D721Med (cell line): ENCODE data around the gene FBXL12.

ENCODE experiments used
- DNase-seq: peaks from one replicate; pipeline ENCODE4 v3.0.0; 2011; ENCODE audit warnings: low spot score; ENCODE audit not compliant: insufficient read length
- FAIRE-seq: peaks from 2 replicates; lab custom pipeline; 2011; peaks lifted over from hg19 to GRCh38; lab: Jason Lieb, UNC
- TF ChIP-seq, protein P1 (sequence below): IDR thresholded peaks from 2 replicates; pipeline ENCODE4 v1.5.1; 2012; ENCODE audit warnings: mild to moderate bottlenecking, control low read depth; ENCODE audit not compliant: insufficient read depth; ENCODE audit errors: missing control alignments

The FBXL12 gene

DNA sequence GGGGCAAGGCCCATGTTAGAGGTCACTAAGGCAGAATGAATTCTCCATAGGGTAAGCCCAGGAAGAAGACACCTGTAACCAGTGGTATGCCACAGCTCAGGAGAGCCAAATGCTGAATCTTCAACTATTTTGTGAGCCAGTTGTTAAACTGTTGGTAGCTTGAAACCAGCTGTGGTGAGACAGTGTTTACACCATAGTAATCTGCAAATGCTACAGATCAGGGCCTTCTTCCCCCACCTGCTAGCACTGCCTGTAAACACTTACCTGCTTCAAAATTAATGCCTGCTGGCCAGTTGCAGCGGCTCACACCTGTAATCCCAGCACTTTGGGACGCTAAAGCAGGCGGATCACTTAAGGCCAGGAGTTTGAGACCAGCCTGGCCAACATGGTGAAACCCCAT is 12.1 kb downstream of the FBXL12 start:
- no peak for DNase-seq
- TF ChIP-seq, protein P1, sequence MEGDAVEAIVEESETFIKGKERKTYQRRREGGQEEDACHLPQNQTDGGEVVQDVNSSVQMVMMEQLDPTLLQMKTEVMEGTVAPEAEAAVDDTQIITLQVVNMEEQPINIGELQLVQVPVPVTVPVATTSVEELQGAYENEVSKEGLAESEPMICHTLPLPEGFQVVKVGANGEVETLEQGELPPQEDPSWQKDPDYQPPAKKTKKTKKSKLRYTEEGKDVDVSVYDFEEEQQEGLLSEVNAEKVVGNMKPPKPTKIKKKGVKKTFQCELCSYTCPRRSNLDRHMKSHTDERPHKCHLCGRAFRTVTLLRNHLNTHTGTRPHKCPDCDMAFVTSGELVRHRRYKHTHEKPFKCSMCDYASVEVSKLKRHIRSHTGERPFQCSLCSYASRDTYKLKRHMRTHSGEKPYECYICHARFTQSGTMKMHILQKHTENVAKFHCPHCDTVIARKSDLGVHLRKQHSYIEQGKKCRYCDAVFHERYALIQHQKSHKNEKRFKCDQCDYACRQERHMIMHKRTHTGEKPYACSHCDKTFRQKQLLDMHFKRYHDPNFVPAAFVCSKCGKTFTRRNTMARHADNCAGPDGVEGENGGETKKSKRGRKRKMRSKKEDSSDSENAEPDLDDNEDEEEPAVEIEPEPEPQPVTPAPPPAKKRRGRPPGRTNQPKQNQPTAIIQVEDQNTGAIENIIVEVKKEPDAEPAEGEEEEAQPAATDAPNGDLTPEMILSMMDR = no peak
- no peak for FAIRE-seq

DNA sequence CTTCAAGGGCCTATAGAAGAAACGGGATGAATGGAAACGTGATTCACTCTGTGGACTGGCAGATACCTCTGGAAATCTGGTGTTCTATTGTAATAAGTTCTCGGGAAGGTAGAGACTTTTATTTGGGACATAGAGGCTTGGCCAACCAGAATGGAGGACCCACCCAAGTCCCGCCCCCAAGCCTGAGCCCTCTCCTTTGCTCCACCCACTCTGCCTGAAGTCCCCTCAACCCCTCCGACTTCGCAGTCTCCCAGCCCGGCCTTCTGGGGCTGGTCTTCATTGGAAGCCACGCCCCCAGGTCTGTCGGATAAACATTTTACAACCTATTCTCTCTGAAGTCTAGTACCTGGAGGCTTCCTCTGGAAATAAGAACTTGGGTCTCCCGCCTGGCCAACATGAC is 16.9 kb downstream of the FBXL12 start:
- FAIRE-seq (no peak), DNase-seq (no peak)
- TF ChIP-seq, protein P1 = no peak

DNA sequence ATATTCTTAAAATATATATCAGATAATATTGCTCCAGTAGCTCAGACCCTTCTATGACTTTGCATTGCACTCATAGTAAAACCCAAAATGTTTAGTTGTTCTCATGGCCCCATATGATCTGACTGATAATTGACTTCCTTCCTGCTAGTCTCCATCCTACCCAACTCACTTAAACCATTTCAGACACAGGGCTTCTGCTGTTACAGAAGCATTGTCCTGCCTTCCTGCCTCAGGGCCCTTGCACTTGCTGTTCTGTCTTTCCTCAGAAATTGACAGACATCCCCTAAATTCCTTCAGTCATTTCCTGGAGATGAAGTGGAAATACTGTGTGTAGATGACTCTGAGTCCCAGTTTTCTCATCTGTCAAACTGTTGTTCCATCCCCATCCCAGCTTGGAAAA is 19.7 kb downstream of the FBXL12 start:
- TF ChIP-seq, protein P1 = no peak
- FAIRE-seq (no peak), DNase-seq (no peak)

DNA sequence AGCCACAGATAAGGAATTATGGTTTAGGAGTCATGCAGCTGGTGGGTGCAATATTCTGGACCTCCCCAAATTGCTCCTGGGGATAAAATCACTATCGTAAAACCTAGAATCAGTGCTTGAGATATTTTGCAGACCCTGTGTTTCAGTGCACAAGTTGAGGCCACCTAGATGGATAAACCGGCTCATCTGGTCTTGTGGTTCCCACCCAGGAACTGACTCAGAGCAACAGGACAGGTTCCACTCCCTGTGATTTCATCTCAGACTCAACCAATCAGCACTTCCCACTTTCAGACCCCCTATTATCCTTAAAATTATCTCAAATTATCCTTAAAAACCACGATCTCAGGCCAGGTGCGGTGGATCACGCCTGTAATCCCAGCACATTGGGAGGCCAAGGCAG is 21.0 kb downstream of the FBXL12 start:
- TF ChIP-seq, protein P1 = no peak
- DNase-seq (no peak), FAIRE-seq (no peak)

DNA sequence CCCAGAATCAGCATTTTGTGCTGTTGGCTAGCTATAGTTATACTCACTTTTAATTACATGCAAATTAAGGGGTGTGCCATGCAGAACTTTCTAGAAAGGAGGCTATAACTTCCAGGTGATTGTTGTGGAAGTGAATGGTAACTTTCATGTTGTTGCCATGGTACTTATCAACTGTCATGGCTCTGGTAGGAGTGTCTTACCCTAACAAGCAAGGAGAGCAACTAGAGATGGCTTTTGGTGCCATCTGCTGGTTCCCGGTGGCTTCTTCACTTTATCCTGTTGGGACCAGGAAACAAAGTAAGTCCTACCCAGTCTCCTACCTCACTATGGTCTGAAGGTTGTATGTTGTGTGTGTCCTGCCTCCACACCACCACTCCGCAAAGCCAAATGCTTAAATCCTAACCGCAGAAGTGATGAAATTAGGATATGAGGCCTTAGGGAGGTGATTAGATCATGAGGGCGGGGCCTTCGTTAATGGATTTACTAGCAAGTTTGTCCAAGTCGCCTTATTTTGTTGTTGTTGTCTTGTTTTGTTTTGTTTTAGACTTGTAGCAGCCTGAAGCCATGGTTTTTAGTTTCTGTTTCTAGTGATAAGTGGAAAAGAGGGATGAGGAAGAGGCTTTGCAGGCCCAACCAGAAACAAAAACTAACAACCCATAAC is 22.6 kb downstream of the FBXL12 start:
- DNase-seq (peak; percentile 35), FAIRE-seq (peak; percentile 81)
- TF ChIP-seq, protein P1 = peak; percentile 91

DNA sequence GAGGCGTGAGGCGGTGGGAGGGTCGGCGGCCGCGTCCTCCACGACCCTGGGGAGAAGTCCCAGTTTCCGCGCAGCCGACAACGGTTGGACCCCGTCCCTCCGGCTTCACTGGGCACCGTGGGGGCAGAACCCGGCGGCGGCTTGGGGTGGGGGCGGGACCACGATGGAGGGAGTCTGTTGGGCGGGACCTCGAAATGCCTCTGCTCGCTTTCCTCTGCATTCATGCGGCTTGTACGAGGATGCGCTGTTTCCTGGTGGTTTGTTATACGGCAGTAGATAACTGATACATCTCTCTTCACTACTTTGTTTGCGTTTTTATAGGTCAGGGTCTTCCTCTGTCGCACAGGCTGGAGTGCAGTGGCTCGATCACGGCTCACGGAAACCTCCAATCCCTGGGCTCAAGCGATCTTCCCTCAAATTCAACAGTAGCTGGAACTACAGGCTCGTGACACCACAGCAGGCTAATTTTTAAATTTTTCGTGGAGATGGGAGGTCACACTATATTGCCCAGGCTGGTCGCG is 25.7 kb downstream of the FBXL12 start:
- TF ChIP-seq, protein P1 = no peak
- DNase-seq = no peak
- no peak for FAIRE-seq
